ENCODE results near the gene RXFP4. TPM values are rescaled to one million over a fixed set of nuclear protein-coding genes. Genes with fewer than 3 reads are reported as not detected.

RXFP4 gene
- total and polyA plus RNA-seq, 2 of the 13 experiments (the other 11 are each of a cell fraction or from before 2014, with no cell fraction given) = 0.38 to 1.4 TPM

GRCh38 chr1:155934097-155934935, 7.1 kb upstream of the RXFP4 start, which contains the start of gene KHDC4 (continued):
- TF ChIP-seq KDM1A (CRISPR knock-in tag; IDR thresholded peaks at IDR 0.05) = no peak
- TF ChIP-seq ZMAT5 (CRISPR knock-in tag; IDR thresholded peaks at IDR 0.05; ENCODE audit: borderline replicate concordance, low read depth) = no peak
- TF ChIP-seq ZNF558 (CRISPR knock-in tag; IDR thresholded peaks at IDR 0.05; ENCODE audit: borderline replicate concordance) = no peak
- TF ChIP-seq ZNF790 (CRISPR knock-in tag; IDR thresholded peaks at IDR 0.05; ENCODE audit: borderline replicate concordance) = peak; percentile 69; the same call in 1 of the 2 replicates
- TF ChIP-seq NAIF1 (CRISPR knock-in tag; IDR thresholded peaks at IDR 0.05; ENCODE audit: borderline replicate concordance) = no peak
- peak; percentile 98 for TF ChIP-seq CREM (IDR thresholded peaks at IDR 0.05)
- no peak for TF ChIP-seq CREM (CRISPR knock-in tag; IDR thresholded peaks at IDR 0.05)
- no peak for TF ChIP-seq KDM6A (CRISPR knock-in tag; IDR thresholded peaks at IDR 0.05; ENCODE audit: low read depth)
- peak; percentile 64; the same call in 1 of the 2 replicates for TF ChIP-seq ZNF772 (CRISPR knock-in tag; IDR thresholded peaks at IDR 0.05)
- TF ChIP-seq KDM5A (IDR thresholded peaks at IDR 0.05; ENCODE audit: borderline replicate concordance, low read length) = peak; percentile 88; the same call in 1 of the 2 replicates
- no peak; the same call in 1 of the 2 replicates for TF ChIP-seq SNAI1 (CRISPR knock-in tag; IDR thresholded peaks at IDR 0.05; ENCODE audit: borderline replicate concordance)
- 0 out of 2 replicates have a peak, but pooled peaks have one; percentile 27 for TF ChIP-seq MTF2 (CRISPR knock-in tag; IDR thresholded peaks at IDR 0.05; ENCODE audit: borderline replicate concordance)
- peak; percentile 63 for TF ChIP-seq ETV5 (CRISPR knock-in tag; IDR thresholded peaks at IDR 0.05; ENCODE audit: borderline replicate concordance)
- TF ChIP-seq PRDM15 (CRISPR knock-in tag; IDR thresholded peaks at IDR 0.05) = no peak
- 0 out of 2 replicates have a peak, but pooled peaks have one; percentile 61 for TF ChIP-seq KLF11 (CRISPR knock-in tag; IDR thresholded peaks at IDR 0.05)
- 0 out of 2 replicates have a peak, but pooled peaks have one; percentile 31 for TF ChIP-seq ZNF720 (CRISPR knock-in tag; IDR thresholded peaks at IDR 0.05)
- TF ChIP-seq ZNF329 (CRISPR knock-in tag; IDR thresholded peaks at IDR 0.05; ENCODE audit: low read depth) = no peak
- peak; percentile 47; the same call in 1 of the 2 replicates for TF ChIP-seq ARID3A (IDR thresholded peaks at IDR 0.05; ENCODE audit: low read depth, low read length)
- TF ChIP-seq LRRFIP1 (CRISPR knock-in tag; conservative IDR thresholded peaks at IDR 0.05) = no peak
- 0 out of 2 replicates have a peak, but pooled peaks have one; percentile 37 for TF ChIP-seq ZMAT3 (CRISPR knock-in tag; conservative IDR thresholded peaks at IDR 0.05)
- peak; percentile 88 for TF ChIP-seq ASH2L (IDR thresholded peaks at IDR 0.05; ENCODE audit: insufficient read length, low read depth, low read length)

All from HepG2 (cell line).